H9 (cell line): Measurements from ENCODE around the gene GALNT12. TPM values are rescaled to one million over a fixed set of nuclear protein-coding genes. Genes with fewer than 3 reads are reported as not detected.

Experiments
- DNase-seq: peaks from one replicate; pipeline ENCODE4 v3.0.0-alpha.2; 2017
- H2AFZ ChIP-seq: one replicate; pipeline ENCODE4 v1.6.1; 2013; ENCODE audit warnings: mild to moderate bottlenecking, low read length, control low read depth, moderate library complexity
- H2AK5ac ChIP-seq: 2 replicates; pipeline ENCODE4 v1.6.1; 2013; ENCODE audit warnings: low read length, control low read depth, mixed read lengths; ENCODE audit not compliant: insufficient read length
- H2BK120ac ChIP-seq: one replicate; pipeline ENCODE4 v1.6.1; 2013; ENCODE audit warnings: low read depth, mild to moderate bottlenecking, low read length, control low read depth, inconsistent platforms; ENCODE audit not compliant: poor library complexity, severe bottlenecking
- H2BK12ac ChIP-seq: 2 replicates; pipeline ENCODE4 v1.6.1; 2013; ENCODE audit warnings: low read length, control low read depth, mixed read lengths, low read depth; ENCODE audit not compliant: insufficient read length
- H2BK15ac ChIP-seq: 2 replicates; pipeline ENCODE4 v1.6.1; 2013; ENCODE audit warnings: low read depth, low read length, control low read depth
- H2BK20ac ChIP-seq: one replicate; pipeline ENCODE4 v1.6.1; 2013; ENCODE audit warnings: low read depth, mild to moderate bottlenecking, low read length, control low read depth, inconsistent platforms; ENCODE audit not compliant: poor library complexity, severe bottlenecking
- H2BK5ac ChIP-seq: 2 replicates; pipeline ENCODE4 v1.6.1; 2013; ENCODE audit warnings: low read length, control low read depth, mixed read lengths; ENCODE audit not compliant: insufficient read length
- H3K14ac ChIP-seq: 2 replicates; pipeline ENCODE4 v1.6.1; 2013; ENCODE audit warnings: low read length, control low read depth; ENCODE audit not compliant: insufficient read depth
- H3K18ac ChIP-seq: 2 replicates; pipeline ENCODE4 v1.6.1; 2013; ENCODE audit warnings: low read depth, mild to moderate bottlenecking, mixed read lengths, low read length, control low read depth; ENCODE audit not compliant: insufficient read length
- H3K23ac ChIP-seq: 2 replicates; pipeline ENCODE4 v1.6.1; 2013; ENCODE audit warnings: low read length, control low read depth, mixed read lengths, low read depth; ENCODE audit not compliant: insufficient read length
- H3K23me2 ChIP-seq: 2 replicates; pipeline ENCODE4 v1.6.1; 2013; ENCODE audit warnings: low read depth, mild to moderate bottlenecking, mixed read lengths, low read length, control low read depth; ENCODE audit not compliant: insufficient read length, poor library complexity, severe bottlenecking
- H3K27ac ChIP-seq: 2 replicates; pipeline ENCODE4 v1.5.1; 2013; ENCODE audit warnings: low read length, control low read depth, mixed read lengths, low read depth; ENCODE audit not compliant: insufficient read length
- H3K27me3 ChIP-seq: 2 replicates; pipeline ENCODE4 v1.6.1; 2013; ENCODE audit warnings: low read length, control low read depth, inconsistent platforms; ENCODE audit not compliant: insufficient read depth
- H3K4ac ChIP-seq: 2 replicates; pipeline ENCODE4 v1.6.1; 2013; ENCODE audit warnings: low read depth, mild to moderate bottlenecking, control low read depth, inconsistent platforms, low read length, moderate library complexity
- H3K4me1 ChIP-seq: 2 replicates; pipeline ENCODE4 v1.6.1; 2013; ENCODE audit warnings: low read length, control low read depth, inconsistent platforms; ENCODE audit not compliant: insufficient read depth
- H3K4me2 ChIP-seq: 2 replicates; pipeline ENCODE4 v1.6.1; 2013; ENCODE audit warnings: low read length, control low read depth, mixed read lengths; ENCODE audit not compliant: insufficient read length, insufficient read depth
- H3K56ac ChIP-seq: 2 replicates; pipeline ENCODE4 v1.6.1; 2013; ENCODE audit warnings: low read depth, mild to moderate bottlenecking, mixed read lengths, low read length, control low read depth; ENCODE audit not compliant: insufficient read length
- H3K79me1 ChIP-seq: 2 replicates; pipeline ENCODE4 v1.6.1; 2013; ENCODE audit warnings: low read depth, mild to moderate bottlenecking, moderate library complexity, low read length, control low read depth, inconsistent platforms; ENCODE audit not compliant: insufficient read depth, poor library complexity, severe bottlenecking
- H3K79me2 ChIP-seq: 2 replicates; pipeline ENCODE4 v1.6.1; 2013; ENCODE audit warnings: low read length, control low read depth, inconsistent platforms; ENCODE audit not compliant: insufficient read depth
- H3K9ac ChIP-seq: 2 replicates; pipeline ENCODE4 v1.6.1; 2013; ENCODE audit warnings: low read length, control low read depth, mixed read lengths; ENCODE audit not compliant: insufficient read length; ENCODE audit errors: extremely low read depth
- H3K9me3 ChIP-seq: one replicate; pipeline ENCODE4 v1.6.1; 2013; ENCODE audit warnings: low read depth, low read length, inconsistent platforms; ENCODE audit not compliant: control insufficient read depth
- H3T11ph ChIP-seq: one replicate; pipeline ENCODE4 v1.6.1; 2013; ENCODE audit warnings: mild to moderate bottlenecking, low read length, control low read depth, inconsistent platforms
- H4K20me1 ChIP-seq: one replicate; pipeline ENCODE4 v1.6.1; 2013; ENCODE audit not compliant: control insufficient read depth, insufficient read length, insufficient read depth
- H4K5ac ChIP-seq: 2 replicates; pipeline ENCODE4 v1.6.1; 2013; ENCODE audit warnings: low read depth, mild to moderate bottlenecking, mixed read lengths, low read length, control low read depth; ENCODE audit not compliant: insufficient read length
- H4K8ac ChIP-seq: replicated peaks from 2 replicates; pipeline ENCODE4 v1.6.1; 2013; ENCODE audit warnings: low read length, control low read depth, mixed read lengths, low read depth; ENCODE audit not compliant: insufficient read length
- H4K91ac ChIP-seq: 2 replicates; pipeline ENCODE4 v1.6.1; 2013; ENCODE audit warnings: low read depth, mild to moderate bottlenecking, moderate library complexity, mixed read lengths, low read length, control low read depth; ENCODE audit not compliant: insufficient read length
- H3K27ac Mint-ChIP-seq, 3 experiments: 2 replicates in 2 of 3; 3 replicates in 1 of 3; pipeline ENCODE4 v1.8.0; 2020 to 2021; ENCODE audit warnings: mixed read lengths in 3 of 3, mild to moderate bottlenecking in 1 of 3, moderate library complexity in 1 of 3
- H3K27me3 Mint-ChIP-seq: 2 replicates; pipeline ENCODE4 v1.8.0; 2021; ENCODE audit warnings: low read depth, mild to moderate bottlenecking, moderate library complexity, mixed read lengths
- H3K36me3 Mint-ChIP-seq, 3 experiments: 2 replicates in 2 of 3; 3 replicates in 1 of 3; pipeline ENCODE4 v1.8.0; 2020 to 2021; ENCODE audit warnings: low read depth in 3 of 3, mixed read lengths in 3 of 3; ENCODE audit not compliant: insufficient read depth in 1 of 3
- H3K4me1 Mint-ChIP-seq, 2 experiments: 2 replicates each; pipeline ENCODE4 v1.8.0; 2020; ENCODE audit warnings: mixed read lengths in 2 of 2
- H3K4me3 Mint-ChIP-seq, 2 experiments: 2 replicates in 1 of 2; 3 replicates in 1 of 2; pipeline ENCODE4 v1.8.0; 2020 to 2021; ENCODE audit warnings: mild to moderate bottlenecking in 2 of 2, mixed read lengths in 2 of 2, moderate library complexity in 1 of 2
- H3K9me3 Mint-ChIP-seq, 2 experiments: 2 replicates in 1 of 2; 3 replicates in 1 of 2; pipeline ENCODE4 v1.8.0; 2020; ENCODE audit warnings: mild to moderate bottlenecking in 2 of 2, mixed read lengths in 2 of 2, moderate library complexity in 1 of 2
- CTCF ChIP-seq: fragments of 200-600 bp; sonication (generic); conservative IDR thresholded peaks from 3 replicates; pipeline ENCODE4 v1.8.0; 2021; ENCODE audit warnings: antibody characterized with exemption, mild to moderate bottlenecking
- WGBS: extraction: QIAGEN DNeasy Blood & Tissue Kit; methylation state at CpG from one replicate; pipeline ENCODE4 v1.1.7; 2013; ENCODE audit warnings: missing lambda C conversion rate, low lambda C conversion rate, mixed read lengths; ENCODE audit not compliant: insufficient read length; ENCODE audit errors: extremely low coverage; 5-methylcytosine and 5-hydroxymethylcytosine counted together
- total RNA-seq: library from RNA; stranded (reverse); gene quantifications from 2 replicates; pipeline ENCODE4 v1.2.1, GENCODE V29; 2021

The GALNT12 gene
- total RNA-seq, 1 experiment from 2014 or later: 18.0 TPM

GRCh38 chr9:98798254-98798653 is 9.2 kb upstream of the GALNT12 start:
- Histone ChIP-seq H3K79me1 (no peaks in the 10 kb centered on the region), H2AK5ac (no peak overlapping the region), H4K8ac (no peak overlapping the region), H3K4ac (no peak overlapping the region), H3K23me2 (peaks cover 8% of the 10 kb centered on the region), H3T11ph (no peak overlapping the region), H2BK15ac (no peak overlapping the region), H3K18ac (no peak overlapping the region), H2BK12ac (no peak overlapping the region), H2BK120ac (no peak overlapping the region), H2AFZ (no peak overlapping the region), H3K14ac (no peak overlapping the region), H3K9ac (no peak overlapping the region), H3K23ac (no peak overlapping the region), H2BK5ac (no peak overlapping the region), H3K27me3 (no peaks in the 10 kb centered on the region), H3K4me2 (no peak overlapping the region), H4K20me1 (no peaks in the 10 kb centered on the region), H3K4me1 (no peaks in the 10 kb centered on the region; the same call in 1 of the 2 replicates), H4K5ac (no peak overlapping the region), H3K79me2 (peaks cover 6% of the 10 kb centered on the region; the same call in 1 of the 2 replicates), H3K27ac (no peak overlapping the region), H3K56ac (no peak overlapping the region), H2BK20ac (no peak overlapping the region), H3K9me3 (no peaks in the 10 kb centered on the region), H4K91ac (no peak overlapping the region)
- peaks cover 9 to 13% of the 10 kb centered on the region in 2 experiments for H3K9me3 Mint-ChIP-seq
- no peak overlapping the region for H3K4me3 Mint-ChIP-seq
- no peak for DNase-seq
- peaks cover 8 to 16% (median 10%) of the 10 kb centered on the region in 3 experiments; a peak in 6 of 7 replicates for H3K36me3 Mint-ChIP-seq
- no peak overlapping the region for H3K27ac Mint-ChIP-seq
- H3K27me3 Mint-ChIP-seq: peaks cover 15% of the 10 kb centered on the region
- H3K4me1 Mint-ChIP-seq: peaks cover 38 to 46% of the 10 kb centered on the region in 2 experiments
- no peak for TF ChIP-seq CTCF
- WGBS: no CpG with 5 or more reads among the region's 3 CpGs
